AG09319 (cell line): Measurements from ENCODE around the gene CTDP1.

ENCODE experiments used
- DNase-seq: peaks from one replicate; pipeline ENCODE4 v3.0.0-alpha.2; 2010; ENCODE audit warnings: low read depth; ENCODE audit errors: extremely low read depth
- TF ChIP-seq, protein P1 (sequence below): IDR thresholded peaks from 2 replicates; pipeline ENCODE4 v1.5.1; 2011; ENCODE audit warnings: low read depth, mild to moderate bottlenecking, inconsistent platforms, low read length, moderate library complexity

The CTDP1 gene

DNA sequence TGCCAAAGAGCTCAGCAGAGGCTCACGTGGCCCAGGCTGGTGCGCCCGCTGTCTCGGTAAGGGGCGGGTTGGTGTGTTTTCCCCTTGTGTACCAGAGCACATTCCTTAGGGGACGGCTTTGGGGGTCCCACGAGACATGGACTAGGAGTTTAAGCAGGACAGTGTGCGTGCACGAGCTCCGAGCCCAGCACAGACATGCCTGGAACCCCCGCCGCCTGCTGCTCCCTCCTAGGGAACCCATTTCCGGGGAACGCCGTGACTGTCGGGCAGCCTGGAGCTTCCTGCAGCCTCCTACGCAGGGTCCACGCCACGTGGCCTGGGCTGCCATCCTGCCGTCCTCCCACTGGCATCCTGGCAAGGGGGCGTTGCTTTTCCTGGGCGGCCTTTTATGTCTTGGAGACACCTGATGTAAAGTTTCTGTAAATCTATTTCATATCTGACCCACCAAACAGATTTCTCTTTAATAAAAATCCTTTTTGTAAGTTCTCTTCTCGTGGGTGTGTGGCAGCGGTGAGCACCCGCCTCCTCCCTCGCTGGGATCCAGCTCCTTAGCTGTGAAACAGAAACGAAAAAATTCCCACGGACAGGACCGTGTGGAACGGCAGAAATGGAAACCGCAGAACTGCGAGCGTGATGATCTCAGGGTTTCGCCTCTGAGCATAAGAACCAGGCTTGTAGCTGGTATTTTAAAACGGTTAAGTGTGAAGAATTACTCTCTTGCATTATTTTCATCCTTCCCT, 74.6 kb downstream of the CTDP1 start:
- DNase-seq: no peak
- TF ChIP-seq, protein P1, sequence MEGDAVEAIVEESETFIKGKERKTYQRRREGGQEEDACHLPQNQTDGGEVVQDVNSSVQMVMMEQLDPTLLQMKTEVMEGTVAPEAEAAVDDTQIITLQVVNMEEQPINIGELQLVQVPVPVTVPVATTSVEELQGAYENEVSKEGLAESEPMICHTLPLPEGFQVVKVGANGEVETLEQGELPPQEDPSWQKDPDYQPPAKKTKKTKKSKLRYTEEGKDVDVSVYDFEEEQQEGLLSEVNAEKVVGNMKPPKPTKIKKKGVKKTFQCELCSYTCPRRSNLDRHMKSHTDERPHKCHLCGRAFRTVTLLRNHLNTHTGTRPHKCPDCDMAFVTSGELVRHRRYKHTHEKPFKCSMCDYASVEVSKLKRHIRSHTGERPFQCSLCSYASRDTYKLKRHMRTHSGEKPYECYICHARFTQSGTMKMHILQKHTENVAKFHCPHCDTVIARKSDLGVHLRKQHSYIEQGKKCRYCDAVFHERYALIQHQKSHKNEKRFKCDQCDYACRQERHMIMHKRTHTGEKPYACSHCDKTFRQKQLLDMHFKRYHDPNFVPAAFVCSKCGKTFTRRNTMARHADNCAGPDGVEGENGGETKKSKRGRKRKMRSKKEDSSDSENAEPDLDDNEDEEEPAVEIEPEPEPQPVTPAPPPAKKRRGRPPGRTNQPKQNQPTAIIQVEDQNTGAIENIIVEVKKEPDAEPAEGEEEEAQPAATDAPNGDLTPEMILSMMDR: no peak

DNA sequence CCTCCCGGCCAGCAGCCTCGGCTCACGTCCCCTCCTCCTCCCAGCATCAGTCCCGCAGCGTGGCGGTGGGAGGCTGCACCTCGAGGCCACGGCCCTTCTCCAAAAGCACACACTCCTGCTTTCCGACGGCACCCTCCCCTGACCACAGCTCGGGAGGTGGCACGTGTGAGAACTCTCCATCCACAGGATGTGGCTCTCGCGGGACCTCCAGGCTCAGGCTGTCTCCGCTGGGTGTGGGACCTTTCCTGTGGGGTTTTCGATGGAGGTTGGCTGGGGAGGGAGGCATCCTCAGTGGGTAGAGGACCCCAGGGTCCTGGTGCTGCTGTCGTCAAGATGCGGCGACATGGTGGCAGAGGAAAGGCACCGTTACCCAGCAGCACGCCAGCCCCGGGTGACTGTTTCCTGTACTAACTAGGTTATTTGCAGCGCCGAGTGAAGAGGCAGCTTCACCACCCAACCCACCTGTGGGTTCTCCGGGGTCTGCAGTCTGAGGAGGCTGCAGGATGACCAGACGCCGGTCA, 75.3 kb downstream of the CTDP1 start:
- TF ChIP-seq, protein P1: no peak

DNA sequence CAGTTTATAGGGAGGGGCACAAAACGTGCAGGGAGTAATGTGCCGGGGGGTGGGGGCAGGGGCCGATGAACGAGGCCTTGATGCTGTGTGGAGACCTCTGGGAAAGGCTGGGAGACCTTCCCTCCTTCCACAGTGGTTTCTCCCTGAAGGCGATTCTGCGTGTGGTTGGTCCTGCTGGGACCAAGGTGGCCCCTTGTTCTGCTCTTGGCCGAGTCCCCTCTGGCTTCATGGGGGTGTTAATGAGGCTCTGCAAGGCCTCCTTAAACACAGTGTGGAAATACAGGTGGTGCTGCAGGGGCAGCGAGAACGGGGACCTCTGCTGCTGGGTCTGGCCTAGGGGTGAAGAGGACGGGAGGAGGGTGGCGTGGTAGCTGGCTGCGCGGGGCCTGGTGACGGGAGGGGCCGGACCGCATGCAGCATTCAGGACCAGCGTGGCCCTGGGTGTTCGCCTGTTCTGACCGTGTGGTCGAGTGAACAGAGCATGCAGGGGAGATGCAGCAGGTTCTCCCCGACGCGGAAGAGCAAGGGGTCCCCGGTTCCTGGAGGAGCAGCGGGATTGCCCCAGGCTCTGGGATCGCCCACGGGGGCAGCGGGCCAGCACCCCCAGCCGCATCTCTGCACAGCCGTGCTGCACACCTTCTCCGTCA, 76.0 kb downstream of the CTDP1 start:
- DNase-seq: no peak
- TF ChIP-seq, protein P1: no peak

More for the DNA sequence above, 75.3 kb downstream of the CTDP1 start:
- DNase-seq: no peak

DNA sequence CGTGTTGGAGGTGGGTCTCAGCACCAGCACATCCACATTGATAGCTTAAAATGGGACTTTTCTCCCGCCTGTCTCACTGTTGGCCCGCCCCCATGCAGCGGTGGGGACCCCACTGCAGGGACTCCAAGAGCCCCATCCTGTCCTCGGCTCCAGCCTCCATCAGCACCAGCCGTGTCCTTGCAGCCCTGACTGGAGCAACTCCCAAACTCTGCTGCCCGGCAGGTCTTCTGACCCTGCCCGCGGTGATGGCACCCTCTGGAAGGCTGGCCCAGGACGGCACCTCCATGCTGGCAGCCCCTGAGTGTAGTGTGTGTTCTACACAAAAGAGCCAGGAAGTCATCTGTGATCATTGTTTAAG, 76.5 kb downstream of the CTDP1 start:
- TF ChIP-seq, protein P1: no peak

DNA sequence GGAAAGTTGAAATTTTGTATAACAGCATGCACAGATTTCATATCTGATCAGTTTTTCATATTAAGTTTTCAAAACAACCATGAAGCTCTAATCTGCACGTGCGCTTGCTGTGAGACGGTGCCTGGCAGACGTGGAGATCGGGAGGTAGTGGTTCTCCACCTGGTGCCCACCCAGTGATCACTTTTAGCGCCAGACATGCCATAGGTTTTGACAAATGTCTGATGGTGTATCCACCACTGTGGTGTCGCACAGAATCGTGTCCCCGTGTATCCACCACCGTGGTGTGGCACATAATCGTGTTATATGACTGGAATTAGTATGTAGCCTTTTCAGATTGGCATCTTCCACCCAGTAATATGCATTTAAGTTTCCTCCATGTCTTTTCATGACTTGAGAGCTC, 77.2 kb downstream of the CTDP1 start:
- TF ChIP-seq, protein P1: no peak
- no peak for DNase-seq

More for the DNA sequence above, 76.5 kb downstream of the CTDP1 start:
- DNase-seq: no peak

DNA sequence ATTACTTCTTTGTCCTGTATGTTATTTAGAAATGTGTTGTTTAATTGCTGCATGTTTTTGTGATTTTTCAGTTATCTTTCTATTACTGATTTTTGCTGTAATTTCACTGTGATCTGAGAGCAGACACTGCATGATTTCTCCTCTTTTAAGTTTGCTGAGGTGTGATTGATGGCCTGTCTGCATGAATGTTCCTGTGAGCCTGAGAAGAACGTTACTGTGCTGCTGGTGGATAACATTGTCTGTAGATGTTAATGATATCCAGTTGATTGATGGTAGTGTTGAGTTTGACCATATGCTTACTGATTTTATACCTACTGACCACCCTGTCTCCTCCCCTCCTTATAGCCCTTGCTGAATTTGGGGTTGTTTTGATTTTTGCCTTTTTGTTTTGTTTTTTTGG, 80.7 kb downstream of the CTDP1 start:
- no peak for DNase-seq
- TF ChIP-seq, protein P1: no peak

DNA sequence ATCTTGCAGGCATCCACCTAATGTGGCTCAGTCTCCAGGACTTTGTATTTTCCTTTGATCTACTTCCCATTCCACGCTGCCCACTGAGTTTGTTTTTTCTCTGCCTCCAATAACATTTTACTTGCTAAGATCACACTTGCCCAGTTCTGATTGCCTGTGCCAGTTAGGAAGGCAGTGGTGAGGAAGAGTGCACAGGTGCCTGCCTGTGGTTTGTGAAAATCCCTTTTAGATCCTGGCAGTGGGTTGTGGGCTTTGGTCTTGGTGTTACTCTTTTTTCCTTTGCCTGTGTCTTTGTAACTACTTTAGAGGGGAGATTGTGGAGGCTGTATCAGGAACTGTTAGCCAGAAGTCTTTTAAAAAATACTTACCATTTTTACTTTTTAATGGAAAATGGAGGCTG, 81.3 kb downstream of the CTDP1 start:
- DNase-seq: no peak
- TF ChIP-seq, protein P1: no peak
